NCI-H446 (cell line): ENCODE measurements around the gene RGL1.

ENCODE experiments used
- DNase-seq, 2 experiments: peaks; one replicate each; lab custom pipeline; 2025; lab: John Stamatoyannopoulos, UW

Gene RGL1

GRCh38 chr1:183889095-183889494 is 84.2 kb downstream of the RGL1 start:
- DNase-seq: no peak

- DNase-seq: no peak
These were observed 86.4 kb downstream of the RGL1 start for GRCh38 chr1:183891158-183891856.

GRCh38 chr1:183892351-183892793 is 87.5 kb downstream of the RGL1 start:
- no peak for DNase-seq

- no peak for DNase-seq
These were observed 88.8 kb downstream of the RGL1 start for GRCh38 chr1:183893561-183894289.

GRCh38 chr1:183894290-183894565 is 89.3 kb downstream of the RGL1 start:
- no peak for DNase-seq

- no peak for DNase-seq
These were observed 91.6 kb downstream of the RGL1 start for GRCh38 chr1:183896466-183897048.

GRCh38 chr1:183898001-183898396 is 93.1 kb downstream of the RGL1 start:
- no peak for DNase-seq

GRCh38 chr1:183898610-183899009 is 93.7 kb downstream of the RGL1 start:
- DNase-seq: no peak

- DNase-seq: no peak
These were observed 96.9 kb downstream of the RGL1 start for GRCh38 chr1:183901748-183902330.

- no peak for DNase-seq
These were observed 98.2 kb downstream of the RGL1 start for GRCh38 chr1:183903101-183903500.

- no peak for DNase-seq
These were observed 100.7 kb downstream of the RGL1 start for GRCh38 chr1:183905508-183906113.

- no peak for DNase-seq
These were observed 102.2 kb downstream of the RGL1 start for GRCh38 chr1:183907070-183907469.

- no peak for DNase-seq
These were observed 103.2 kb downstream of the RGL1 start for GRCh38 chr1:183908079-183908478.

- no peak for DNase-seq
These were observed 104.8 kb downstream of the RGL1 start for GRCh38 chr1:183909672-183910071.

GRCh38 chr1:183910845-183911244 is 105.9 kb downstream of the RGL1 start:
- no peak for DNase-seq

GRCh38 chr1:183911285-183911684 is 106.4 kb downstream of the RGL1 start:
- DNase-seq: no peak

GRCh38 chr1:183912265-183912886 is 107.5 kb downstream of the RGL1 start:
- no peak for DNase-seq

GRCh38 chr1:183913567-183913993 is 108.7 kb downstream of the RGL1 start:
- DNase-seq: no peak

GRCh38 chr1:183914276-183914675 is 109.4 kb downstream of the RGL1 start:
- DNase-seq: no peak

- no peak for DNase-seq
These were observed 110.0 kb downstream of the RGL1 start for GRCh38 chr1:183914891-183915290.

GRCh38 chr1:183915625-183916510 is 110.9 kb downstream of the RGL1 start:
- DNase-seq: peak; percentile 85 to 94
